ENCODE data around the gene CFAP61.

Gene CFAP61

GRCh38 chr20:20060234-20060998 lies 8.1 kb downstream of the CFAP61 start:
- no peak overlapping the region for H3K4me3 ChIP-seq (ENCODE audit: low read depth, low read length)
- TF ChIP-seq CTCF (IDR thresholded peaks at IDR 0.05; ENCODE audit: borderline replicate concordance, insufficient read depth, low read depth, low read length), result no peak

DNA sequence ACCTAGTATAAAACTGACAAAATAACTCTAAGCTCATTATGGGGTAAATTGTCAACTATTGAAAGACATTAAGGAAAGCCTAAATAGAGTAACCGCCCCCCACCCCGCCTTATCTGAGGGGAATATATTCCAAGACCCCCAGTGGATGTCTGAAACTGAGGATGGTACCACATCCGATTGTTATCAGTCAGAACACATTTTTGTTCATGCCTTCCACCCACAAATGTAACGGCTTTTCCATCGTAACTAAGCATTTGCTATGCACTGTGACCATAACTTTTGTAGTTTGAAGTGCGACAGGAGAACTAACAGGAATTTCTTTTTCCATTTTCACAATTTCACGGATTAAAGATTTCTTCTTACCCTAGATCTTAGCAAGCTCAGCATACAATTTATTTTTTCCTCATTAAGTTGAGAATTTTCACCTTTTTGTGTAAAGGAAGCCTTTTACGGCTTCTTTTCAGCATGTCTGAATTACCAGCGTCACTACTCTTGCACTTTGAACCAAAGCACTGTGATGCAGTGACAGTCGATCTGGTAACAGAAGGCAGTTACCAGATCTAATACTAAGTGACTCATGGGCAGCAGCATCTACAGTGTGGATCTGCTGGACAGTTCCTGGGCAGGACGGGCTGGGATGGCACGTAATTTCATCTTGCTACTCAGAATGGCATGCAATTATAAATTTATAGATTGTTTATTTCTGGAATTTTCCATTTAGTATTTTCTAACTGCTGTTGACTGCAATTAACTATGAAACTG lies 11.8 kb downstream of the CFAP61 start:
- no peak for TF ChIP-seq CTCF (IDR thresholded peaks at IDR 0.05; ENCODE audit: borderline replicate concordance, insufficient read depth, low read depth, low read length)
- H3K4me3 ChIP-seq (ENCODE audit: low read depth, low read length), result no peak overlapping the region

DNA sequence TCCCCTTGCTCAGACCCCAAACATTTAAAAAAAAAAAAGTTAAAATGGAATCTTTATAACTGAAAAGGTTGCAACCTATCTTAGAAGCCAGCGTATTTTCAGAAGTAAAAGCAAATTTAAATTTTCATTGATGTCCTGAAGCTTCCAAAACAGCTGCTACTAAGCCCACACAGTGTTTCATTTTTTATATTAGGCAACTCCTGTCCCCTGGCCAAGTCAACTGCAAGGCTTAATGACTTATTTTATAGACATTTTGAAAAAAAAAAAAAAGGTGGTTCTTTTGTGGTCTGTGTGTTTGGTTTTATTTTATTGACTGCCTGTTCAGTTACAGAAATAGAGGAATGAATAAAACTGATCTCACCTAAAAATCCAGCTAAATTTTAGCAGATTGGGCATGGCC lies 13.0 kb downstream of the CFAP61 start:
- H3K4me3 ChIP-seq (ENCODE audit: low read depth, low read length), result no peak overlapping the region
- no peak for TF ChIP-seq CTCF (IDR thresholded peaks at IDR 0.05; ENCODE audit: borderline replicate concordance, insufficient read depth, low read depth, low read length)

- TF ChIP-seq CTCF (IDR thresholded peaks at IDR 0.05; ENCODE audit: borderline replicate concordance, insufficient read depth, low read depth, low read length), result no peak
- H3K4me3 ChIP-seq (ENCODE audit: low read depth, low read length), result no peak overlapping the region
Observed at GRCh38 chr20:20070871-20071726, 18.8 kb downstream of the CFAP61 start.

GRCh38 chr20:20073801-20074371 lies 21.6 kb downstream of the CFAP61 start:
- H3K4me3 ChIP-seq (ENCODE audit: low read depth, low read length), result no peak overlapping the region
- TF ChIP-seq CTCF (IDR thresholded peaks at IDR 0.05; ENCODE audit: borderline replicate concordance, insufficient read depth, low read depth, low read length), result no peak

DNA sequence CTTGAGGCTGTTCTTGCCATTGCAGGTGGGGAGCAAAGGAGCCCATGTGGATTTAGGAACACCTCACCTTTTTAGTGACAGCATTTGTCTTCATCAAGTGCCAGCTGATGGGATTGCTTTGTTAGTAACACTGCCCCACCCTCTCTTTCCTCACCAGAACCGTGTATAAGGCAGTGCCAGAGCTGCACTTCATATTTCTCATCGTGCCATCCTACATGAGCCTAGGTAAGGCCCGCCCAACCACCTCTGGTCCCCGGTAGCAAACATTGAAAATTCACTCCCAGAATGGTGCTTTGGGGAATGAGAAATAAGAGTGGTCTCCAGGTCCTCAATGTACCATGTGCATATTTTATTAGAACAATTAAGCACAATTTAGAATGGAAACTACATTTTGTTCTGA lies 22.7 kb downstream of the CFAP61 start:
- no peak for TF ChIP-seq CTCF (IDR thresholded peaks at IDR 0.05; ENCODE audit: borderline replicate concordance, insufficient read depth, low read depth, low read length)

More for the DNA sequence above, 22.7 kb downstream of the CFAP61 start:
- no peak overlapping the region for H3K4me3 ChIP-seq (ENCODE audit: low read depth, low read length)
